Stimulated activated CD8-positive, alpha-beta memory T cell treated with anti-CD3 and anti-CD28 coated beads, Interleukin-12 subunit alpha, Interleukin-12 subunit beta, amount 100 ng/mL, for 24 hours (primary cell): ENCODE data around the gene SIGLEC1.

Source experiments
- DNase-seq: peaks from one replicate; pipeline ENCODE4 v3.0.0-alpha.2; 2020; ENCODE audit errors: extremely low read depth

Gene SIGLEC1

DNA sequence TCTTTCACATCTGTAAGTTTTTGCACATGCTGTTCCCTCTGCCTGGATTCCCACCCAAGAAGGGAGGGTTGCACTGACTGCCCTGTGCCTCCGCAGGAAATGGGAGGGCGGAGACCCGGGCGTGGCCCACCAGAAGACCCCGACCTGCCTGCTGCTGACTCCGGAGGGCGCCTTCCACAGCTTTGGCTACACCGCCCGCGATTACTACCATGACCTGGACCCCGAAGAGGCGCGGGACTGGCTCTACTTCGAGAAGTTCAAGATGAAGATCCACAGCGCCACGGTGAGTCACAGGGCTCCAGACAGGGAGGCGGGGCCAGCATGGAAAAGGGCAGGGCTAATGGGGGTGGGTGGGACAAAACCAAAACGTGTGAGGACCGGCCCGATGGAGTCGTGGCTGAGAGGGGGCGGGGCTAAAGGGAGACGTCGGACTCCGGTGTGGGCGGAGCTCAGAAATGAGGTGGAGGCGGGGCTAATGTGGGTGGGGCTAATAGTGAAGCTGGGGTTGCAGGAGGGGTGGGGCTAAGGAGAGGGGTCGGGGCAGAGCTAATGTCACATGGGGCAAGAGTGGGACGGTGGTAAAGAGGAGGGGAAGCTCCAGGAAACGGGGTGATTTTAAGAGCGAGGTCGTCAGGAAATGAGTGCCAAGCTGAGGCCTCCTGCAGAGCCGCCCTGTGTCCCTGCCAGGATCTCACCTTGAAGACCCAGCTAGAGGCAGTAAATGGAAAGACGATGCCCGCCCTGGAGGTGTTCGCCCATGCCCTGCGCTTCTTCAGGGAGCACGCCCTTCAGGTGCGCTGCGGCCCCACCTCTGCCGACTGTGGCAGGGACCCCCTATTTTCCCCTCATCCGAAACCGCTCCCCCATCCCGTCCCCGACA lies 32.6 kb upstream of the SIGLEC1 start:
- peak; percentile 50 for DNase-seq

DNA sequence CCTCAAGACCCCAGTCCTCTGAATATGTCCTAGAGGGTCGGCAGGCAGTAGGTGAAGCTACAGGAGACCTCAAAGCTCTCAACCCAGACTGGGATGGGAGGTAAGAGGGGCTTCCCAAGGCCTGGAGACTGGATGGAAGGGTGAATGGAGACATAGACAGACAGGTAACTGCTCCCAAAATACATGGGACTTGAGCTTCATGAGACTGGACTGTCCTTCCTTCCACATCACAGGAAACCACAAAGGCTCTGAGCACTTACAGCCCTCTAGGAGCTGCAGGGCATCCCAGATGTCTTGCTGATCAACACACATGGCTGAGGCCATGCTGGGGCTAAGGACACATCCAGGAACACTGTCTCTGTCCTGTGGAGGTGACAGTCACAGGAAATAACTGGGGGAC lies 31.6 kb upstream of the SIGLEC1 start:
- no peak for DNase-seq

- DNase-seq, result no peak
Observed at GRCh38 chr20:3743251-3743650, 30.9 kb upstream of the SIGLEC1 start.

DNA sequence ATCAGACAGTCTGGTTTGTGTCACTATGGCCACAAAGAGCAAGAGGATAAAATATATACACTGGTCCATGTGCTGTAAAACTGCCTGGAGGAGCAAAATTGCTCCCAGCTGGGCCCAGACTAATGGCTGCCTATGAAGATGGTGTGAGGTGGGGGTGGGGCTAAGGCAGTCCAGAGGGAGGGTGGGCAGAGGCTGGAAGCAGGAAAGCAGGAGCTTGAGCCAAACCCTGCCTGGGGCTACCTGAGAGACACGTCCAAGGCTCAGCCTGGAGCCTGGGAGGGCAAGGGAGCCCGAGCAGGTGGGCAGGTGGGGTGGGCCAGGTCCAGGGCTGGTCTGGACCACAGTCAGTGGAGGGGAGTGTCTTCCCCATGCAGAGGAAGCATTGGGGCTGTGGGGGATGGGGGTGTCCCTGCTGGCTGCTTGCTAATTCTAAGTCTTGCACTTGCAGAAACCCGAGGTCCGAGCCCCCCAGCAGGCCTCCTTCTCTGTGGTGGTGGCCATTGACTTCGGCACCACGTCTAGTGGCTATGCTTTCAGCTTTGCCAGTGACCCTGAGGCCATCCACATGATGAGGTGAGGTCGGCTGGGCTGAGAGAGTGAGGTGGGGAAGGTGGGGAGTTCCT lies 29.5 kb upstream of the SIGLEC1 start:
- DNase-seq, result no peak

GRCh38 chr20:3740615-3741301 lies 28.4 kb upstream of the SIGLEC1 start:
- DNase-seq, result no peak

- no peak for DNase-seq
Observed at GRCh38 chr20:3739926-3740451, 27.6 kb upstream of the SIGLEC1 start.

DNA sequence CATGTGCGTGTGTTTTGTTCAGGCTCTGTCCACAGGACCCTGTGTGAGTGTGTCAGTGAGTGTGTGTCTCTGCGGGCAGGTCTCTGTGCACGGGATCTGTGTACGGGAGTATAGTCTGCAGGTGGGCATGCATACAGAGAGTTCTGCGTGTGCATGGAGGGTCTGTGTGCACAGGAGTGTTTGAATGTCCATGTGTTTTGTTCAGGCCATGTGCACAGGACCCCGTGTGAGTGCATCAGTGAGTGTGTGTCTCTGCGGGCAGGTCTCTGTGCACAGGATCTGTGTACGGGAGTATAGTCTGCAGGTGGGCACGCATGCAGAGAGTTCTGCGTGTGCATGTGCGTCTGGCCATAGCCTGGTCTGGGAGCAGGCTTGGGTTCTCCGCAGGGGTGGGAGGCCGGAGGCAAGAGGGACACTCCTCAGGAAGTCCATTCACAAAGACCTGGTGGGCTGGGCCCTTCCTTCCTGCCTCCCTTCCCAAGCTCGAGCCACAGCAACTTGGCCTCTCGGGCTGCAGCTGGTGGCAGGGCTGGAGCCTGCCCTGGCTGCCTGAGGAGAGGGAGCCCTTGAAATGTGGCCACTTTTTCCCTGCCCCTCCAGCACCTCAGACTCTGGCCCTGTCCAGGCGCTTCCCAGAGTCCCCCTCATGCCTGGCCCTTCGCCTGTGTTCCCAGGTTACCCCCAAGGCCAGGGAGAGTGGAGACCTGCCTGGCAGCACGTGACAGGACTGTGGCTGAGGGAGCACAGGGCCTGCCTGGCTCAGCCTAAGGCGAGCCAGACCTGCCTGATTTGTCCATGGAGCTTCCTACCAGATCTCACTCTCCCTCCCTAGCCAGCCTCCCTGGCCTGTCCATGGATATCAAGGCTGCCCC lies 26.9 kb upstream of the SIGLEC1 start:
- DNase-seq, result no peak

DNA sequence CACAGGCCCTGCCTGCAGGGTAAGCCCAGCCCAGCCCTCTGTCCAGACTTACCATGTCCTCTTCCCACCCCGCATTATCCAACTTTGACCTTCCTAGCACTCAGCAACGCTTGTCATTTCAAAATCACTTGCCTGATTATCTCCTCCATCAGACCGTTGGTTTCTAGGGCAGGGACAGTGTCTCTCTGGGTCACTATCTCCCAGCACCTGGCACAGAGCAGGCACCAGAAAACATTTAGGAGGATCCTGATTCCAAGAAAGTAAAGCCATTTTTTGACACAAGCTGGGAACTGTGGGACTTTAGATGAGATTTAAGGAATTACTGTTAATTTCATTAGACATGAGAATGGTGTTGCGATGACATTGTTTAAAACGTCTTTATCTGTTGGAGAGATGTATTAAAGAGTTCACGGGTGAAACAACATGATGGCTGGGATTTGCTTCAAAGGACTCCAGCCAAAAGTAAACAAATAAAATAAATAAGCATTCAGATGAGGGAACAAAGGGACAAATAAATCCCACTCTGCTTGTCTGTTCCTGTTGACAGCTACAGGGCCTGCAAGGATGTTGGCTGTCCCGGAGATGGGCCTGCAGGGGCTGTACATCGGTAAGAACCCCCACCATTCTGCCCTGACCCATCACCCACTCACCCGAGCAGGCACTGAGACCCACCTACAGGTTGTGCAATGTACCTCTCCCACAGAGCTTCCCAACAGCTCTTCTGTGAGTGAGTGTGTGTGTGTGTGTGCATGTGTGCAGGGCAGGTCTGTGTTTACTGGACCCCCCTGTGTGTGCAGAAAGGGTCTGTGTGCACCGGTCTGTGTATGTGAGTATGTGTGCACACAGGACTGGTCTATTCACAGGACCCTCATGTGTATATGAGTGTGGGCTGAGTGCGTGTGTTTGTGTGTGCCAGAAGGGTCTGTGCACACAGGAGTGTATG lies 26.0 kb upstream of the SIGLEC1 start:
- DNase-seq, result no peak

DNA sequence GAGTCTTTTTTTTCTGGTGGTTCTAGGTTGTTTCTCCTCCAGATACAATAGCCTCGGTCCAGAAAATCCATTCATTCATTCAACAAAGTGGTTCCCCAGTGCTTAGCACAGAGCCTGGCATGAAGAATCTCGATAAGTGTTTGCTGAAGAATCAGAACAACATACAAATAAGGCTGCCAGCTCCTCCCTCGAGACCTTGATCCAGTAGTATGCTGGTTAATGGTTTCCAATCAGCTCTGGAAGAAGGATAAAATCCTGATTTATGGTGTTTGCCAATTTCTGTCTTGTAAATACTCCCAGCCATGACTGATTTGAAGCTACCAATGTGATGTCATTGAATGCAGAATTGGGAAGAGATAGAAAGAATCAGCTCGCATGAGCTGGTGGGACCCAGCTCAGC lies 23.4 kb upstream of the SIGLEC1 start:
- no peak for DNase-seq

DNA sequence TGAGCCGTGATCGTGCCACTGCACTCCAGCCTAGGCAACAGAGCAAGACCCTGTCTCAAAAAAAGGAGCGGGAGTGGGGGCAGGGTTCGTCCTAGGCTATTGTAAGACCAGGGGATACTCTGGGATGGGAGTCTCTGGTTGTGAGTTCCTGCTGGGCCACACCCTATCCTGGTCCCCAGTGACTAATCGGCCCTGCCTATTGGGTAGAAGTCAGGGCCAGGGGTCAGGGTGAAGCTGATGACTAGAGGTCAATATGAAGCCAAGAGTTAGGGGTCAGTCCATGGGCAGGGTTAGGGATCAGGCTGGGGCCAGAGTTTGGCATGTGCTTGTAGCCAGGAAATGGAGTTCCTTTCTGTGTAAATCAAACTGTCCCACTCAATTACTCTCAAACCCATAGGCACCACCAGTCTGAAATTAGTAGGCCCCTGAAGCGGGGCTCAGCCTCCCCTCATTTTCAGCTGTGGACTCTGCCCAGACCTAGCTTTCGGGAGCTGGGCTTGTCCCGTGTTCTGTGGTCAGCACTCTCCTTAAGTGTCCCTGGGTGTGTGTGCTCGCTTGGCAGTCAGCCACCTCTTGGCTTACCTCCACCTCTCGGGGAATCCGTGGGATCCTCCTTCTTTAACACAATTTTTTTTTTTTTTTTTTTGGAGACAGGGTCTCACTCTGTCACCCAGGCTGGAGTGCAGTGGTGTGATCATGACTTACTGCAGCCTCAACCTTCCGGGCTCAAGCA lies 21.9 kb upstream of the SIGLEC1 start:
- no peak for DNase-seq

GRCh38 chr20:3733119-3733995 lies 21.0 kb upstream of the SIGLEC1 start:
- DNase-seq, result no peak

- DNase-seq, result no peak
Observed at GRCh38 chr20:3732327-3733118, 20.1 kb upstream of the SIGLEC1 start, which contains the start of gene HSPA12B. HSPA12B (plus strand) TSS chr20:3732685; CDS start chr20:3738675, 5,990 bp downstream.

DNA sequence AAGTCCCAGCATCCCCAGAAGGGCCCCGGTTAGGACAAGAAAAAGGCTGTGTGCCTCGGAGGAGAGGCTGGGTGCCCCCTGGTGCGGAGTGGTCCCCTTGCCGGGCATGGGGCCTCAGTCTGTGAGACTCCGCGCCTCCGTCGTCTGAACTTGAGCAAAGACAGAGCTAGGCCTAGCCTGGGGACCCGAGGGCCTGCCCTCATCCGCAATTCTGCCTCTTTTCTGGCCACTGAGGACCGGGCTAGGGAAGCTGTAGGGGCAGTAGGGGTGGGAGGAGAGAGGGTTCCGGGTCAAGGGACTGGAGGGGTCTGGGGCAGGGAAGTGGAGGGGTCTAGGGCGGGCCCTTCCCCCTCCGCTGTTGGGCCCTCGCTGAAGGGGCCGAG lies 19.5 kb upstream of the SIGLEC1 start:
- no peak for DNase-seq

- DNase-seq, result no peak
Observed at GRCh38 chr20:3730803-3731672, 18.6 kb upstream of the SIGLEC1 start.

DNA sequence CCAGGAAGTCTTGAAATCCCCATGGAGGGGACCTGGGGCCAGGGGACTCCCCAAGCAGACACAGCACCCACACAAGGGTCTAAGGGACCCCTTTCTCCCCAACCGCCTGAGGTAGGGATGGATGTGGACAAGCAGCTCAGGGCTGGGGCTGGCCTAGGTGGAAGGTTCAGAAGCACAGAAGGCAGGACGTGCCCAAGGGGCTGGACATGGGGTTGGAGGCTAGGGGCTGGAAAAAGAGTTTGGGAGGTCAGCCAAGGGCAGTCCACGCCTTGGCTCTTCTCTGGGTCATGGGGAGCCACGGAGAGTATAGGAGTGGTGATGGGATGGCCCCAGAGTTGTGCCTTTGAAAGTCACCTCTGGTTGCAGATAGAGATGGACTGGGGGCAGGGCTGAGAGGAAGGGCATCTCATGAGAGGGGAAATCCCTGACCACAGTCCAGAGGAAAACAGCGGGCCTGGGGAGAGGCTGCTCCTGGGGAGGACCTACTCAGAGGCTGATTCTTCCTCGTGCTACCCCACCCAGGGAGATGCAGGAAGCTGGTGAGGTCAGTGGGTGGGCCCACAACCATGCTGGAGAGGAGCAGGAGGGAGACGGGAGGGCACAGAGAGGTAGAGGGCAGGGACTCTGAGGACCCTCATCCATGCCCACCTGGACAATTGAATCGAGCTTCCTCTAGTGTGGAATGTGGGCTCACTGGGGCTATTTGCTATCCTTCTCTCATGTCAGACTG lies 17.6 kb upstream of the SIGLEC1 start:
- DNase-seq, result no peak

GRCh38 chr20:3729378-3729777 lies 17.0 kb upstream of the SIGLEC1 start:
- DNase-seq, result no peak
